Midbrain (tissue), 1 donor: ENCODE results near the gene DDIT4.
A peak's percentile ranks its signal among the peaks of the same experiment; 100 is the strongest.

Experiments
- DNase-seq: peaks from one replicate; lab custom pipeline; 2025; lab: John Stamatoyannopoulos, UW

DDIT4 gene

DNA sequence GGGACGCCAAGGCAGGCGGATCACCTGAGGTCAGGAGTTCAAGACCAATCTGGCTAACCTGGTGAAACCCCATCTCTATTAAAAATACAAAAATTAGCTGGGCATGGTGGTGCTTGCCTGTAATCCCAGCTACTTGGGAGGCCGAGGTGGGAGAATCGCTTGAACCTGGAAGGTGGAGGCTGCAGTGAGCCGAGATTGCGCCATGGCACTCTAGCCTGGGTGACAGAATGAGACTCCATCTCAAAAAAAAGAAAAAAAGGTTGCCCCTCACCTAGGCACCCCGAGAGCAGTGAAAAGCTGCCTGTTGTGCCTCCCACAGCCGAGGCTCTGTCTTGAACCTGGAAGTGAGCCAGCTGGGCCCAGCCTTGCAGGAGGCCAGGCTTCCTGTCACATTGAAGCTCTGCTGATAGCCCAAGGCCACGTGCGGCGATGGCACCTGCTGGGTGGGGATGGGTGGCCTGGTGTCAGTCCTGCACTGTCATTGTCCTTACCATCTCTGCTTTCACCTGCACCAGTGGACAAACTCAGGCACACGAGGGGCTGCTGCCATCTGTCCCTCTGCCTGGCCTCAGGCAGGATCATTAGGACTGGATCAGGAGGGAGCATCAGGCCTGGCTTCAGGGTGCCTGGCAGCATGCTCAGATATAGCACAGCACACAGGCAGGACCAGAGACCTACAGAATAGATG is 43.2 kb downstream of the DDIT4 start:
- DNase-seq, result no peak

DNA sequence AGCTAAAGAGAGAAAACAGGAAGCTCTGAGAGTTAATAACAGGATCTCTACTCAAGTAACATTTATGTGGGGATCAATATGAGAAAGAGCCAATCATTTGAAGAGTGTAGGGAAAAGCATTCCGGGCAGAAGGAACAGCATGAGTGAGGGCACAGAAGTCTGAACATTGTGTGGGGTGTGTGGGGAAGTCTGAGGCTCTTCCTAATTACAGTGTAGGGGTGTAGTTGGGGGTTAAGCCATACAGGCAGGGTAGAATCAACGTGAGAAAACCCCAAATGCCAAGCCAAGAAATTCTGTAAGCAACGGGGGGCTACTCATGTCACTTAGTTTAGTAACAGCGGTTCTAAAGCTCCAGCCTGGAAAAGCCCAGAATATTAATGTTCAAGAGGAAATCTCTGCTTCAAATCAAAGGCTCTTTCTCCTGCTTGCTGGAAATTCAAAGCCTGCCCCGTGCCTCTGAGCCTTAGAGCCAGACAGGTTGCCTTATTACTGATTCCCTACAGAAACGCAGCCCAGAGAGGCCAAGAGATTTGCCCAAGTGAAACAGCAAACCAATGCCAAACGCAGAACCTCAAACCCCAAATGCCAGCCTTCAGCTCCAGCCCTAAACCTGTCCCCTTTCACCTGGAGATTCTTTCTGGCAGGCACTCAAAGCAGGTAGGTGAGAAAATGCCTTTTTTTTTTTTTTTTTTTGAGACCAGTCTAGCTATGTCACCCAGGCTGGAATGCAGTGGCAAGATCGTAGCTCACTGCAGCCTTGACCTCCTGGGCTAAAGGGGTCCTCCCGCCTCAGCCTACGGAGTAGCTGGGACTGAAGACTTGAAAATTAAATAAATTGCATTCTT is 44.9 kb downstream of the DDIT4 start:
- no peak for DNase-seq

DNA sequence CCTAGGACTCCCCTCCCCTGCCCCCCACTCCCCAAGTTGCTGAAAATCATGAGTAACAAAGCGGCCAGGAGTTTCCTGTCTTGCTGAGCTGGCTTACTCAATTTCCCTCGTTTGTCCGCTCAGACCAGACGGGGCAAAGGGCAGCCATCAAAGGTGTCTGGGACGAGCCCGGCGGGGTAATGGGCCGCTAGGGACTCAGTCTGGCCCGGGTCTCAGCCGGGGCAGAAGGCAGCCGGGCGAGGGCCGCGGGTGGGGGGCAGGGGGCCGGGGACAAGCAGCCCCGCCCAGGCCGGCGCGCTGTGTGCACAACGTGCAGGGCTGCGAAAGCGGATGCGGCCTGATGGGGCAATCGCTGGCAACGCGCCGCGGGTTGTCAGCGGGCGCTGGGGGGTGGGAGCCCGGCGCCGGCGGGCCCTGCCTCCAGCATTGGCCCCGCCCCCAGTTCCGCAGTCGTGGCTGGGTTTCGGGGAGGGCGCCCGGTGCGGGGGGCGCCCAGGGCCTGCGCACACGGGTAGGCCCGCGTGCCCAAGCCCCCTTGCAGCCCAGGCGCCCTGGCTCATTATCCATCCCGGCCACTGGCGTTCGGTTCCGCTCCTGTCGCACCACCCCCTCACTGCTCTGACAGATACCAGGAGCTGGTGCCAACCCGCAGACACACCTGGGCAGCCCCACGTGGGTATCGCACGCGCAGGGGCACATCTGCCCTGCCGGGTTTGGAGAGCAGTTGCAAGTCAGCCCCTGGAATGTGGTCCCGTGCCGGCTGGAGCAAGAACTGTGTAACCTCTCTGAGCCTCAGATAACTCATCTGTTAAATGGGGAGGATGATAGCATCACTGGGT is 45.9 kb downstream of the DDIT4 start:
- DNase-seq, result peak; percentile 90

DNA sequence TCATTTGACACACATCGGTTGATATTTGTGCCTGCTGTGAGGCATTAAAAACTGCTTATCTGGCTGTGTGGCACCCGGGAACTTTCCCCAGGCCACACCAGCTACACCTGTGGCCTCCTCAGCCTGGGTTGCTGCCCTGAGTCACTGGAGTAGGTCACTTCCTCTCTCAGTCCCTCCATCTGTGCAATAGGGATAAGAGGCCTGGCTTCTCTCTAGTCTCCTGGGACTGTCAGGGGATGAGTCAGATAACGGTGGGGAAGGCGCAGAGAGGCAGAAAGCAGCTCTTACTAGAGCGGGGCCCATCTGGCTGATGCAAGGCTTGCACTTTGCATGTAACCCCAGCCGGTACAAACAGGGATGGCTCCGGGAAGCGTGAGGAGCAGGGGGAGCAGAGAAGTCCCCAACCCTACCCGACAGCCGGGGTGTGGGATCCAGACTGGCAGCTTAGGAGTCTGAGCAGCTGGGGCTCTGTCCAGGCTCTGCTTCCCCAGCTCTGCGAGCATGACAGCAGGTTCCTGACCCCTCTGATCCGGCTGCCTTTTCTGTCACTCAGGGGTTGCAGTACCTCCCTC is 47.0 kb downstream of the DDIT4 start:
- DNase-seq, result no peak

DNA sequence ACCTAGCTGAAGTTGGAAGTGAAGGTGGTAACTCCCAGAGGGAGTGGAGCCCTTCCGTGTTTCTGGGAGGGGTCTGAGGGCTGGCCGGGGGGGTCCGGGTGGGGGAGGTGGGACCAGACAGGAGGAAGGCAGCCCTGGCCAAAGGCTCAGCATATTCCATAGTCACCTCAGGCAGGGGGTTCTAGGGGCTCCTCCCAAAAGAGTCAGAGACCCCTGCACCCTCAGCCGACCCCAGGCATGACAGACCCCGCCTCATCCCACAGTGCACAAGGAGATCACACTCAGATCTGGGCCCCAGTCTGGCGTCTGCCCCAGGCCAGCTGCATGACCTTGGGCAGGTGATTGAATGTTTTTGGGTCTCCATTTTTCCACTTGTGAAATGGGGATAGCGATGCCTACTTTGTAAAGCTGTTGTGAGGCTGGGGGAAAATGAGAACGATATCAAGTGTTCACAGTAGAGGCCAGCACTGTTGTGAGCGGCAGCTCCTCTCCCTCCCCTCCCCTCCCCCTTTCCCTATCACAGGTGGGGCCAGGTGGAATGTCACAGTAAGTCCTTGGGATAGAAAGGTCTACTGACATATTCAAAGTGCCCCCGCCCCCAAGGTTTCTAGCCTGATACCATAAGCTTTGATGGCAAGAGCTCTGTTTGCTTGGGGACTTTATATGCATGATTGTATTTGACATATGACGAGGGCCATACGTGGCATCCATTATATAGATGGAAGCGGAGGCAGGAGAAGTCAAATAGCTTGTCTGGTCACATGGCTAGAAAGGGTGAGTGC is 47.7 kb downstream of the DDIT4 start:
- no peak for DNase-seq

DNA sequence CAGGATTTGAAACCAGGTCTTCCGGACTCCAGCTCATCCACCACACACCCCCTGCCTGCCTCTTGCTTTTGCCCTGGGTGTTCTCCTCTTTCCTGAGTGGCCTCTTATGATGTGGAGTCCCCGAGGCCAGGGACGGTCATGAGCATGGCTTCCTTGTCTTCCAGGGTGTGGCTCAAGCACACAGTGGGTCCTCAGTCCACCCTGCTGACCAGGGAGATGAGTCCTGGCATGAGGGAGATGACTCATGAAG is 48.2 kb downstream of the DDIT4 start:
- DNase-seq, result no peak

DNA sequence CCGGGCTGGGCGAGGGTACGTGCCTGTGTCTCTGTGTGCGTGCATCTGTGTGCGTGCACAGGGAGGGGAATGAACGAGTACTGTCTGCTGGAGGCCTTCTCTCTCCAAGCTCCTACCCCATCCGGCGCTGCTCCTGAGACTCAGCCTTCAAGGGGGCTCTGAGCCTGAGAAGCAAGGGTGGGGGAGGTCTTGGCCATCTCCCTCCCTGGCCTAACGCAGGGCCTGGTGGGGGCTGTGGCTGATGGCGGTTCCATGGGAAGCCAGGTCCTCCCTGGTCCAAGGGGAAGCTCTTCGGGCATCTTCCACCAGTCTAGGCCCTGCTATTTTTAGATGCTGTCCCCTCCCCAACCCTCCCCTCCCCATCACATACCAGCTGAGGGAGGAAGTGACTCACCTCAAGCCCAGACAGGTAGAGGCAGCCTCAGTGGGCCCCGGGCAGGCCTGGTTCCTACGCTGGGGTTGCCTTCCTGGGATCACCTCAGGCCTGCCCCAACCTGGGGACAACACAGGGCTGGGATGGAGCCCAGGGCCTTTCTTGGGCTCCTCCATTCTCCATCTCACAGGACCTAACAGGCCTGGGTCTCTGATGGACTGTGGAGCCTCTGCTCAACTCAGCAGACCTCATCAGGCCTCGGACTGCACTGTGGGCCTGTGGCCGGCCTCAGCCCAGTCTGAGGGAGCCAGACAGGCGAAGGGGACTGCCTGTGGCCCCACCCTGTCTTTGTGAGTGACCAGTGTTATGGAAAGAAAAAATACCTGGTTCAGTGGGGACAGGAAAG is 48.7 kb downstream of the DDIT4 start:
- no peak for DNase-seq

DNA sequence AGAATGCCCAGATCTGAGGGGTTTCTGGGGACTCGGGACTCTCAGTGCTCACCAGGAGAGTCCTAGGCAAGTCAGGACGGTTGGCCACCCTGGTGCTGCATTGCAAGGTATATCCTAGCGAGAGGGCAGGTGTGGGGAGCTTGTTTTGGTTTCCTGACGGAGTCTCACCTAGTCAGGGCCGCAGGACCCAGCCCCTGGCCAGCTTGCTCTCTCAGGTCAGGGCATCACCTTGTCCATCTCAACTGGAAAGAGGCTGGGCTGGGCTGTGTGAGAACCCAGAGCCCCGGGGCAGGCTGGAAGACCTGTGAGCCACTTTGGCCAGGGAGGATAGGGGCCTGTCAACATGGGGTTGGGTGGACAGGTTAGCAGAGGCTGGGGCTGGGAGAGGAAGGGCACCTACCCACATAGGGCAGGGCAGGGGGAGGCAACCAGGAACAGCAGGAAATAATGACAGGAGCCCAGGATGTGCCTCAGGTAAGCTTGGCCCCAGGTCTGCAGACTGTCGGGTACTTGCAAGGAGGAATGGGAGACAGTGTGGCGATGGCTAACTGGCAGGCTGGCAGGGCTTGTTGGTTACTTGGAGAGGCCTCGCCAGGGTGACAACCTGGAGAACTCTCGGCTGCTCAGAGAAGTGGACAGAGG is 49.5 kb downstream of the DDIT4 start:
- DNase-seq, result no peak

DNA sequence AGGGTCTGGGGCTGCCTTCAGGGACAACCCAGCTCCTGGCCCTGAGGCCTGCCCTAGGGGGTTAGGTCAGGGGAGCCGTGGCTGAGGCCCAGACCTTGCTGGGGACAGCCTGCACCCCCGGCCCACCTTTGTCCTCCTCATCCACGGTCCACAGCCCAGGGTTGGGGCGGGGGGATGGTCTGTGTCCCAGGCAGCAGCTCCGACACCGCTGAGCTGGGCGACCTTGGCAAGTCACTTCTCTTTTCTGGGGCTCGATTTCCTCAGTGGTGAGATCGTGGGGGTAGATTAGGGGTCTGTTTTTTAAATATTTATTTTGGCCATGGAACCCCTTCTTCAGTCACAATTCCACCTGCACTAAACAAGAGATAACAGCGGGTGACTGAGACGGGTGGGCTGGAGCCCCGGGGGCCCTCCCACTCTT is 50.1 kb downstream of the DDIT4 start:
- DNase-seq, result no peak
